Left lung (tissue), 10 donors: Measurements from ENCODE around the gene SERAC1. TPM values are rescaled to one million over a fixed set of nuclear protein-coding genes. Genes with fewer than 3 reads are reported as not detected.
A peak's percentile ranks its signal among the peaks of the same experiment; 100 is the strongest.
"Not testable (repeated sequence)": the region's sequence is repeated elsewhere in the genome, so short reads cannot be mapped to it uniquely, and the experiment has no call there.

Source experiments
- ATAC-seq: fragments of 200-7000 bp; cut with Tn5 transposase; one replicate; pipeline ENCODE4 v1.9.1; 2020; ENCODE audit warnings: moderate library complexity
- DNase-seq, 4 donors: peaks; one replicate each; pipeline ENCODE4 v3.0.0-alpha.2; 2013 to 2020
- H3K27ac ChIP-seq, 2 donors: fragments of 200-600 bp; sonication (generic) in 1 of 2; one replicate each; pipeline versions ENCODE4 v1.5.0 to v1.8.0; 2020 to 2021
- H3K27me3 ChIP-seq, 2 donors: fragments of 200-600 bp; sonication (generic) in 1 of 2; one replicate each; pipeline versions ENCODE4 v1.5.0 to v1.8.0; 2020 to 2021
- H3K36me3 ChIP-seq, 2 donors: fragments of 200-600 bp; sonication (generic) in 1 of 2; one replicate each; pipeline versions ENCODE4 v1.5.0 to v1.8.0; 2020 to 2021
- H3K4me1 ChIP-seq, 2 donors: fragments of 200-600 bp; one replicate each; pipeline ENCODE4 v1.8.0; 2021
- H3K4me3 ChIP-seq, 2 donors: fragments of 200-600 bp; sonication (generic) in 1 of 2; one replicate each; pipeline versions ENCODE4 v1.5.0 to v1.8.0; 2020 to 2021; ENCODE audit warnings: mild to moderate bottlenecking in 1 of 2
- H3K9me3 ChIP-seq, 2 donors: fragments of 200-600 bp; sonication (generic) in 1 of 2; one replicate each; pipeline versions ENCODE4 v1.5.0 to v1.8.0; 2020 to 2021
- intact Hi-C, 2 donors: fragments of 100-400 bp; cut with DNase I; formaldehyde crosslinking; loops; one replicate each; pipeline versions ENCODE4 v1.11.2 to v1.14.2; 2022
- polyA plus RNA-seq, 6 donors: library from polyadenylated mRNA; unstranded; fragments of 120-200 nt; gene quantifications; one replicate each; pipeline ENCODE4 v1.2.1, GENCODE V29; 2013; ENCODE audit not compliant: insufficient read length in 6 of 6
- total RNA-seq, 2 donors: library from RNA; stranded (reverse); fragmentation: NEBNext Ultra II Directional; extraction: Animal tissue kit (Norgen Biotek cat#: 25700); gene quantifications; one replicate each; pipeline ENCODE4 v1.2.1, GENCODE V29; 2021
- TF ChIP-seq, protein P1 (sequence below), 2 donors: fragments of 200-600 bp; sonication (generic) in 1 of 2; IDR thresholded peaks; one replicate each; pipeline versions ENCODE4 v1.5.0 to v1.8.0; 2021; ENCODE audit warnings: antibody characterized with exemption in 2 of 2
- donor health status: DM: no; HTN: yes; CAD: no.
- donor health status: DM: no; HTN: no; CAD: no.

The SERAC1 gene
- total and polyA plus RNA-seq, 8 donors: 7.7 to 10.7 (median 9.2) TPM

DNA sequence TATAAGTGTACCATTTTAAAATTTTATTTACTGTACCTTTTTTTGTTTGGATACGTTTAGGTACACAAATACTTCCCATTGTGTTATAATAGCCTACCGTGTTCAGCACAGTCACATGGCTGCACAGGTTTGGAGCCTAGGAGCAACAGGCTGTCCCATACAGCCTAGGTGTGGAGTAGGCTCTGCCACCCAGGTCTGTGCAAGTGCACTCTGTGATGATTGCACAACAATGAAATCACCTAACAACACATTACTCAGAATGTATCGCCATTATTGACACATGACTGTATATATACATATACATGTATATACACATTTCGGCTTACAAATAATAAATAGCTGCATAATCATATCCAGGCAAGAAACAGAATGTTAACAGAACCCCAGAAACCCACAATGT, 15.4 kb downstream of the SERAC1 start:
- DNase-seq: no peak
- Histone ChIP-seq H3K27me3 (no peaks in the 10 kb centered on the region), H3K36me3 (peaks cover 0 to 29% of the 10 kb centered on the region in 2 donors), H3K9me3 (no peaks in the 10 kb centered on the region), H3K27ac (no peak overlapping the region), H3K4me3 (no peak overlapping the region), H3K4me1 (peaks cover 0 to under 1% of the 10 kb centered on the region in 2 donors)
- TF ChIP-seq, protein P1, sequence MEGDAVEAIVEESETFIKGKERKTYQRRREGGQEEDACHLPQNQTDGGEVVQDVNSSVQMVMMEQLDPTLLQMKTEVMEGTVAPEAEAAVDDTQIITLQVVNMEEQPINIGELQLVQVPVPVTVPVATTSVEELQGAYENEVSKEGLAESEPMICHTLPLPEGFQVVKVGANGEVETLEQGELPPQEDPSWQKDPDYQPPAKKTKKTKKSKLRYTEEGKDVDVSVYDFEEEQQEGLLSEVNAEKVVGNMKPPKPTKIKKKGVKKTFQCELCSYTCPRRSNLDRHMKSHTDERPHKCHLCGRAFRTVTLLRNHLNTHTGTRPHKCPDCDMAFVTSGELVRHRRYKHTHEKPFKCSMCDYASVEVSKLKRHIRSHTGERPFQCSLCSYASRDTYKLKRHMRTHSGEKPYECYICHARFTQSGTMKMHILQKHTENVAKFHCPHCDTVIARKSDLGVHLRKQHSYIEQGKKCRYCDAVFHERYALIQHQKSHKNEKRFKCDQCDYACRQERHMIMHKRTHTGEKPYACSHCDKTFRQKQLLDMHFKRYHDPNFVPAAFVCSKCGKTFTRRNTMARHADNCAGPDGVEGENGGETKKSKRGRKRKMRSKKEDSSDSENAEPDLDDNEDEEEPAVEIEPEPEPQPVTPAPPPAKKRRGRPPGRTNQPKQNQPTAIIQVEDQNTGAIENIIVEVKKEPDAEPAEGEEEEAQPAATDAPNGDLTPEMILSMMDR (IDR thresholded peaks at IDR 0.05): no peak
- intact Hi-C loops: no loop called here
- peak; percentile 43 for ATAC-seq

DNA sequence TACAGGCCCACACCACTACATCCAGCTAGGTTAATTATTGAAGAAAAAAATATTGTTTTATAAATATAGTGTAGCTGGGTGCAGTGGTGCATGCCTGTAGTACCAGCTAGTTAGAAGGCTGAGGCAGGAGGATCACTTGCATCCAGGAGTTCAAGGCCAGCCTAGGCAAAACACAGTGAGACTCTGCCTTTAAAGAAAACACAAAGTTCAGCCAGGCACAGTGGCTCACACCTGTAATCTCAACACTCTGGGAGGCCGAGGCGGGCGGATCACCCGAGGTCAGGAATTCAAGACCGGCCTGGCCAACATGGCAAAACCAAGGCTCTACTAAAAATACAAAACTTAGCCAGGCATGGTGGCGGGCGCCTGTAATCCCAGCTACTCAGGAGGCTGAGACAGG, 16.0 kb downstream of the SERAC1 start:
- H3K27me3 ChIP-seq, H3K9me3 ChIP-seq, H3K27ac ChIP-seq, DNase-seq, H3K4me1 ChIP-seq, intact Hi-C loops, H3K4me3 ChIP-seq, ATAC-seq: not testable (repeated sequence)
- H3K36me3 ChIP-seq: peaks cover 0 to 29% of the 10 kb centered on the region in 2 donors

DNA sequence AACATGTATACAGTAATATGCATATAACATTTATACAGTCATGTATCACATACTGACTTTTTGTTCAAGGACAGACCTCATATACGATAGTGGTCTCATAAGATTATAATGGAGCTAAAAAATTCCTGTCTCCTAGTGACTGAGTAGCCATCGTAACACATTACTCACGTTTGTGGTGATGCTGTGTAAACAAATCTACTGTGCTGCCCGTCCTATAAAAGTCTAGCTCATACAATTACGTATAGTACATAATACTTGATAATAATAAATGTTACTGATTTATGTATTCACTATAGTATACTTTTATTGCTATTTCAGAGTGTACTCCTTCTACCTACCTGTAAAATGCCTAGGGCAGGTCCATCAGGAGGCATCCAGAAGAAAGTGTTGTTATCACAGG, 17.4 kb downstream of the SERAC1 start:
- no peaks in the 10 kb centered on the region for H3K27me3 ChIP-seq
- no peaks in the 10 kb centered on the region for H3K4me1 ChIP-seq
- DNase-seq: no peak
- no peak overlapping the region for H3K27ac ChIP-seq
- intact Hi-C loops: no loop called here
- ATAC-seq: no peak
- TF ChIP-seq, protein P1 (IDR thresholded peaks at IDR 0.05): no peak
- H3K36me3 ChIP-seq: peaks cover 0 to 29% of the 10 kb centered on the region in 2 donors
- no peaks in the 10 kb centered on the region for H3K9me3 ChIP-seq
- H3K4me3 ChIP-seq: no peak overlapping the region

DNA sequence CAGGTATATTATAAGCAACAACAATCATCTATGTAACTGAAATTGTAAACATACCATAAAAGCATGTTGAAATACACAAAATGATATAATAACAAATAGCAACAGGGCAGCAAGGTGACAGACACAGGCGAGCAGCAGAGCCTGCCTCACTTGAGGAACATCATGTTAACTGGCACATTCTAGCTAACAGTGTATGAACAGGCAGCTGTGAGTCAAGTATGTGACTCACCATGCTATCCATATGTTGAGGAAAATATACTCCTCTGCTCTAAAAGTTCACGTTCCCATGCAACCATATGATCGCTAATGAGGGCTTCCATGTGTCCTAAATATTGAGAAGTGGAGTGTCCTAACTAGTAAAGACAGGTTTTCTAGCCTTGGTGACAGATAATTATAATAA, 18.4 kb downstream of the SERAC1 start:
- Histone ChIP-seq H3K9me3 (no peaks in the 10 kb centered on the region), H3K4me1 (no peaks in the 10 kb centered on the region), H3K4me3 (no peak overlapping the region), H3K27me3 (no peaks in the 10 kb centered on the region), H3K27ac (no peak overlapping the region), H3K36me3 (peaks cover 0 to 29% of the 10 kb centered on the region in 2 donors)
- DNase-seq (no peak), ATAC-seq (no peak)
- intact Hi-C loops: no loop called here
- TF ChIP-seq, protein P1 (IDR thresholded peaks at IDR 0.05): no peak

DNA sequence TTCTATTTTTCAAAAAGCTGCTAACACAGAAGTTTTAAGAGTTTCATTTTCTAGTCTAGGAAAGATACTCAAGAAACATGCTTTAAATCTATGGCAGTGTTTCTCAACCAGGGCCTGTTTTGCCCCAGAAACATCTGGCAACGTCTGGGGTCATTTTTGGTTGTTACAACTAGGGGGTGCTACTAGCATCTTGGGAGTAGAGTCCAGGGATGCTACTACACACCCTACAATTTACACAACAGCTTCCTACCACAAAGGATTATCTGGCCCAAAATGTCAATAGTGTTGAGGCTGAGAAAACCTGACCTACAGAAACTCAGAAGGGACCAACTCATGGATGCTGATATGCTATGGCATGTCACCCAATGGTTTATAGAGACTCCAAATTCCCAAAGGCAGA, 24.4 kb downstream of the SERAC1 start:
- intact Hi-C loops: no loop called here
- Histone ChIP-seq H3K36me3 (peaks cover 0 to 48% of the 10 kb centered on the region in 2 donors), H3K27me3 (no peaks in the 10 kb centered on the region), H3K4me3 (no peak overlapping the region), H3K27ac (no peak overlapping the region), H3K4me1 (no peaks in the 10 kb centered on the region), H3K9me3 (no peaks in the 10 kb centered on the region)
- TF ChIP-seq, protein P1 (IDR thresholded peaks at IDR 0.05): no peak
- ATAC-seq (no peak), DNase-seq (no peak)

DNA sequence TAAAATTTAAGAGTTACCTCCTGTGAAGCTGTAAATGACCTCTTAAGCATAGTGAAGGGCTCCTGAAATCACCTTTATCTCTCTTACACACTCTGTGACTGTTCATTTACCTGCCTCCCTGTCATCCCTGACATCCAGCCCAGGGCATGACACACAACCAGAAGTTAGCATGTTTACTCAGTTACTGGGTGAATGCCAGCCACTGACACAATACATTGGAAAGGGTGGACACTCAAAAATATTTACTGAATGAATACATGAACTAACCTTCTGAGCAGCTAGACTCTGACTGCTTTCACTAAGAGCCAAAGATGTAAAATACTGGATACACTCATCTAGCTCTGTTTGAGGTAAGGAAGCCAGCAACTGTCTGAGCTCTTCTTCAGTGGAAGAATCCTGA, 25.3 kb downstream of the SERAC1 start:
- no peak overlapping the region for H3K27ac ChIP-seq
- no peaks in the 10 kb centered on the region for H3K27me3 ChIP-seq
- TF ChIP-seq, protein P1 (IDR thresholded peaks at IDR 0.05): no peak
- H3K36me3 ChIP-seq: peaks cover 0 to 48% of the 10 kb centered on the region in 2 donors
- no peaks in the 10 kb centered on the region for H3K4me1 ChIP-seq
- H3K4me3 ChIP-seq: no peak overlapping the region
- no peaks in the 10 kb centered on the region for H3K9me3 ChIP-seq
- intact Hi-C loops: no loop called here
- DNase-seq (no peak), ATAC-seq (peak; percentile 73)
